DND-41 (cell line): Measurements from ENCODE around the gene SLC25A51.

ENCODE experiments used
- CTCF ChIP-seq: IDR thresholded peaks from 2 replicates; pipeline ENCODE4 v1.5.1; 2012; ENCODE audit warnings: borderline replicate concordance, low read length, moderate library complexity, mild to moderate bottlenecking; ENCODE audit not compliant: poor library complexity, severe bottlenecking; ENCODE audit errors: extremely low read depth
- EZH2 ChIP-seq: IDR thresholded peaks from 3 replicates; pipeline ENCODE4 v1.6.1; 2012; ENCODE audit warnings: borderline replicate concordance, low read depth, mild to moderate bottlenecking, moderate library complexity, low read length, inconsistent platforms; ENCODE audit not compliant: severe bottlenecking

DNA sequence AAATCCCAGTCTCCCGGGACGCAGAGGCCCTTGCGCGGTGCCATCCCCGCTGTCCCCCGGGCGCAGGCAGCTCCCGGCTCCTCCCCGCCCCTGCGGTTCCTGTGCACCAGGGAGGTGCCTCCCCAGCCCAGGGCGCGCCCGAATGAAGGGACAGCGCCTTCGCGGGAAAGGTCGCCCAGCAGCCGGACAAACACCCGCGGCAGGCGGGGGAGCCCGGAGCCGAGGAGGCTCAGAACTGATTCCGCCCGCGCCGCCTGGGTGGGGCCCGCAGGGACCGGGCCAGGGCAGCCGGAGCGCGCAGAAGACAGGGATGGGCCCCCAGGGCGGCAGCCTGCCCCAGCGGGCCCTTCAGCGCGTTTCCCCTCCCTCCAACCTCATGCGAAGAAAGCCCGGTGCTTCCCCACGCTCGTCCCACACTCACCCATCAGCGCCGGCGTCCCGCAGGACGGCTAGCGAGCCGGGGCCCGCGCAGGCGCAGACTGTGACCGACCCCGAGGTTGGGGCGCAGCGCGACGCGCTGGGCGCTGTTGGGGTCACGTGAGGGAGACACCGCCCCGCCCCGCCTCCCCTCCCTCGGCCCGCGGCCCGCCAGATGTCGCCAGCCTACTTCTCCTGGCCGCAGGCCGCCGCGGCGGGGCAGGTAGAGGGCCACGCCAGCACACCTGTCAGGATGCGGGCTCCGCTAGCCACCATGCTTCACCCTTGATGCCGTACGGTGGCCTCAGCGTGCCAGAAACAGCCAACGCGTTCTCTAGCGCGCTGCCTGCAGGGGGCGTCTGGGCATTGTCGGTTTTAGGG is at the start of gene SLC25A51:
- TF ChIP-seq CTCF = peak; percentile 91
- TF ChIP-seq EZH2 = no peak
